NCI-H2227 (cell line): ENCODE data around the gene IFT172.
"Not testable (repeated sequence)": the region's sequence is repeated elsewhere in the genome, so short reads cannot be mapped to it uniquely, and the experiment has no call there.

ENCODE experiments used
- DNase-seq: peaks from one replicate; lab custom pipeline; 2025; ENCODE audit not compliant: unreplicated experiment; lab: John Stamatoyannopoulos, UW

Gene IFT172, protein sequence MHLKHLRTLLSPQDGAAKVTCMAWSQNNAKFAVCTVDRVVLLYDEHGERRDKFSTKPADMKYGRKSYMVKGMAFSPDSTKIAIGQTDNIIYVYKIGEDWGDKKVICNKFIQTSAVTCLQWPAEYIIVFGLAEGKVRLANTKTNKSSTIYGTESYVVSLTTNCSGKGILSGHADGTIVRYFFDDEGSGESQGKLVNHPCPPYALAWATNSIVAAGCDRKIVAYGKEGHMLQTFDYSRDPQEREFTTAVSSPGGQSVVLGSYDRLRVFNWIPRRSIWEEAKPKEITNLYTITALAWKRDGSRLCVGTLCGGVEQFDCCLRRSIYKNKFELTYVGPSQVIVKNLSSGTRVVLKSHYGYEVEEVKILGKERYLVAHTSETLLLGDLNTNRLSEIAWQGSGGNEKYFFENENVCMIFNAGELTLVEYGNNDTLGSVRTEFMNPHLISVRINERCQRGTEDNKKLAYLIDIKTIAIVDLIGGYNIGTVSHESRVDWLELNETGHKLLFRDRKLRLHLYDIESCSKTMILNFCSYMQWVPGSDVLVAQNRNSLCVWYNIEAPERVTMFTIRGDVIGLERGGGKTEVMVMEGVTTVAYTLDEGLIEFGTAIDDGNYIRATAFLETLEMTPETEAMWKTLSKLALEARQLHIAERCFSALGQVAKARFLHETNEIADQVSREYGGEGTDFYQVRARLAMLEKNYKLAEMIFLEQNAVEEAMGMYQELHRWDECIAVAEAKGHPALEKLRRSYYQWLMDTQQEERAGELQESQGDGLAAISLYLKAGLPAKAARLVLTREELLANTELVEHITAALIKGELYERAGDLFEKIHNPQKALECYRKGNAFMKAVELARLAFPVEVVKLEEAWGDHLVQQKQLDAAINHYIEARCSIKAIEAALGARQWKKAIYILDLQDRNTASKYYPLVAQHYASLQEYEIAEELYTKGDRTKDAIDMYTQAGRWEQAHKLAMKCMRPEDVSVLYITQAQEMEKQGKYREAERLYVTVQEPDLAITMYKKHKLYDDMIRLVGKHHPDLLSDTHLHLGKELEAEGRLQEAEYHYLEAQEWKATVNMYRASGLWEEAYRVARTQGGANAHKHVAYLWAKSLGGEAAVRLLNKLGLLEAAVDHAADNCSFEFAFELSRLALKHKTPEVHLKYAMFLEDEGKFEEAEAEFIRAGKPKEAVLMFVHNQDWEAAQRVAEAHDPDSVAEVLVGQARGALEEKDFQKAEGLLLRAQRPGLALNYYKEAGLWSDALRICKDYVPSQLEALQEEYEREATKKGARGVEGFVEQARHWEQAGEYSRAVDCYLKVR (N-terminal part only)

DNA sequence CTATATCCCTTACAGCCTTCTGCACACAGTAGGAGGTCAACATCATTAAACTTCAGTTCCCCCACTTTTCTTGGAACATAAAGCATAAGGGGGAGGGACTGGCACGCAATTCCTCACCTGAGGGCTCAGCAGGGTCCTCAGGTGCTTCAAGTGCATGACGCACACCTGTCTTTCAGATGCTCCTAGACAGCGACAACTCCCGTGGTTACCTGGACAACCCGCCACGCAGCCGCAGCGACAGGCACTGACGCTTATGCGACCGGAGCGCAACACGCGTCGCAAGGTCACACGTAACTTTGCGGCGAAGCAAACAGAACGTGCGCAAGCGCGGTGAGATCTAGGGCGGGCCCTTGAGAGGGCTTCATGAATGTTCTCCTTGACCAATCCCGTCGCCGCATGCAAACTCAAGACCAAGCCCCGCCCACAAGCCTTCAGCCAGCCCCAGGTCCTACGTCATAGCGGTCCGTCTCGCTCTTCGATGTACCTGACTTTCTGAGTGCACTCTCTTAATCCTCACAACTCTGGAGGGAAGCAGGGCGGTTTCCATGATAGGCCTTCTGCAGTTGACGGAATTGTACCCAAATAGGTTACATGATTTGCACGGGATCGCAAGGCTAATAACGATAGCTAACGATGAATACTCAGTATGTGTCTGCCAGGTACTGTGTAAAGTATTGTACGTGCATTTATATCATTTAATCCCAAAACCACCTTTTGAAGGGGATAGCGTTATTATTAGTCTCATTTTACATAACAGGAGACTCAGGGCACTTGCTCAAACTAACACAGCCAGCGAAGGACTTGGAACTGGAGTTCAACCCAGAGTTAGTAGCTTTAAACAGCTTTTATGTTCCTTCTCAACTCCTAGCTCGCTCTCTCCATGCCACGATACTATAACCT lies at the start of gene IFT172:
IFT172 (minus strand) TSS at position 246 of the 900 bp plus-strand sequence; CDS start at position 156, 90 bp downstream.
- DNase-seq = peak; percentile 100

DNA sequence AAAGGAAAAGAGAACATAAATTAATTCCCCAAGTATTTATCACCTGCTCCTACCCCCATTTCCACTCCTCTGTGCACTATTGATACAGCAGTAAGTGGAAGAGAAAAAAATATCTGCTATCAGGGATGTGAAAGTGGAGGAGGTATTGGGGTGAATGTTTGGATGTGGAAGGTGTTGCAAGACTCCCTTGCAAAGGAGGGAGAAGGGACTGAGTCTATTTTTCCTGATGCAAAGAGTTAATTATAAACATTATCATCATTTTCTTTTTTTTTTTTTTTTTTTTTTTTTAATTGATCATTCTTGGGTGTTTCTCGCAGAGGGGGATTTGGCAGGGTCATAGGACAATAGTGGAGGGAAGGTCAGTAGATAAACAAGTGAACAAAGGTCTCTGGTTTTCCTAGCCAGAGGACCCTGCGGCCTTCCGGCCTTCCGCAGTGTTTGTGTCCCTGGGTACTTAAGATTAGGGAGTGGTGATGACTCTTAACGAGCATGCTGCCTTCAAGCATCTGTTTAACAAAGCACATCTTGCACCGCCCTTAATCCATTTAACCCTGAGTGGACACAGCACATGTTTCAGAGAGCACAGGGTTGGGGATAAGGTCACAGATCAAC lies 49.4 kb upstream of the IFT172 start:
- not testable (repeated sequence) for DNase-seq

GRCh38 chr2:27537287-27537686 lies 47.7 kb upstream of the IFT172 start:
- DNase-seq = no peak

DNA sequence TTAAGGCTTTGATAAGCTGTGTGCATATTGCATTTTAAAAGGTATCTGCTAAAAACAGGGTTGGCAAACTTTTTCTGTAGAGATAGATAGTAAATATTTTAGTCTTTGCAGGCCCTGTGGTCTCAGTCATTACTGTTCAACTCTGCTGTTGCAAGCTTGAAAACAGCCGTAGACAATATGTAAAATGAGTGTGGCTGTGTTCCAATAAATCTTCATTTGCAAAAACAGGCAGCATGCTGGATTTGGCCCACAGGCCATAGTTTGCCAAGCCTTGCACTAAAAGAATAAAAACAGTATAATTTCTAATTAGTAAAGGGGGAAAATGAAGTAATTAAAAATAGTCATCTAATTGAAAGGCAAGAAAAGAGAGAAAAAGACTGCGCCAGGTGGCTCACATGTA lies 42.4 kb upstream of the IFT172 start:
- DNase-seq = no peak

GRCh38 chr2:27527182-27527581 lies 37.6 kb upstream of the IFT172 start:
- DNase-seq = no peak

DNA sequence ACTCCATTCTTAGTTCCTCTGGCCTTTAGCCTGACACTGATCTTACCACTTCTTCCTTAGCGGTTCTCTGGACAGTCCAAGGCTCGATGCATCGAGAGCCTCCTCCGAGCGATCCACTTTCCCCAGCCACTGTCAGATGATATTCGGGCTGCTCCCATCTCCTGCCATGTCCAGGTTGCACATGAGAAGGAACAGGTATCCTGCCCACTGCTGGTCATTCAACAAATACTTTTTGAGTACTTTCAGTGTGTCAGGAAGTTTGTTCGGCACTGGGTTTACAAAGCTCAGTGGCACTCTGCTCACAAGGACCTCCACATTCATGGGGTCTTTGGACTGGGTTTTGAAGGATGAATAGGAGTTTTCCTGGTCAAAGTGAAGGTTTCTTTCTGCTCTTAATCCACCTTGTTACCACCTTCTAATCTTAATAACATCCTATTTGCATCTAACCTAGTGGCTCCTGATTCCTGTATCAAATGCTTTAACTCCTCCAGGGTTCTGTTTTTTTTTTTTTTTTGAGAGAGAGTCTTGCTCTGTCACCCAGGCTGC lies 32.9 kb upstream of the IFT172 start:
- no peak for DNase-seq

GRCh38 chr2:27520316-27520715 lies 30.8 kb upstream of the IFT172 start:
- DNase-seq = no peak

DNA sequence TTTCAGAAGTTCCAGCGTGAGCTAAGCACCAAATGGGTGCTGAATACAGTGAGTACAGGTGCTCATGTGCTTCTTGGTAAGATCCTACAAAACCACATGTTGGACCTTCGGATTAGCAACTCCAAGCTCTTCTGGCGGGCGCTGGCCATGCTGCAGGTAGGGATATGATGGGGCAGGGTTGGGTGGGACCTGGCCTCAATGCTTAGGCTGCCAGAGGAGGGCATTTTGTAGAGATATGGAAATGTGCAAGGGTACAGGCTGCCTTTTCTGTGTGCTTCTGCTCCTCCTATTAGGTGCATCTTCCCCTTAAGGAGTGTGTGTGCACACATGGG lies 29.2 kb upstream of the IFT172 start:
- no peak for DNase-seq

- no peak for DNase-seq
These were observed 28.7 kb upstream of the IFT172 start for GRCh38 chr2:27518113-27518781.

GRCh38 chr2:27509326-27509725 lies 19.8 kb upstream of the IFT172 start:
- DNase-seq = no peak

GRCh38 chr2:27507293-27507692 lies 17.8 kb upstream of the IFT172 start:
- no peak for DNase-seq

GRCh38 chr2:27506587-27506986 lies 17.0 kb upstream of the IFT172 start:
- DNase-seq = no peak

- DNase-seq = no peak
These were observed 12.6 kb upstream of the IFT172 start for GRCh38 chr2:27502142-27502541.

DNA sequence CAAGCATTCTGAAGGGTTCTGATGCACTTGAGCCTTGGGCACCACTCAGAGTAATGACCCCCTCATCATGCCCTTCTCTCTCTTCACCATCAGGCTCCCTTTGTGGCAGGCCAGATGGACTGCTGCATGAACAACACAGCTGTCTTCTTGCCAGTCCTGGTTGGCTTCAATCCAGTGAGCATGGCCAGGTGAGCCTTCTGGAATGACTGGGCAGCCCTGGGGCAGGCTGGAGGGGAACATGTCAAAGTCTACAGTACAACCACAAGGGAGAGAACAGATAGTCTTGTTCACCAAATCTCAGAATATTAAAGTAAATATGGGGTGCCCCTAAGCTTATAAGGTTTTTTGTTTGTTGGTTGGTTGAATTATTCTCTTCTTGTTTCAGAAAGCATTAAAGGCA lies 11.5 kb upstream of the IFT172 start:
- no peak for DNase-seq

GRCh38 chr2:27498975-27499374 lies 9.4 kb upstream of the IFT172 start:
- DNase-seq = no peak

GRCh38 chr2:27497288-27497627 lies 7.7 kb upstream of the IFT172 start:
- no peak for DNase-seq

GRCh38 chr2:27496357-27497287 lies 7.1 kb upstream of the IFT172 start, which contains the start of gene GCKR:
GCKR (plus strand) TSS chr2:27496839; CDS start chr2:27496905, 66 bp downstream.
- no peak for DNase-seq

GRCh38 chr2:27495840-27496356 lies 6.4 kb upstream of the IFT172 start:
- DNase-seq = no peak
